Subcutaneous adipose tissue (tissue), 4 donors: ENCODE measurements around the gene PLD6. TPM values are rescaled to one million over a fixed set of nuclear protein-coding genes. Genes with fewer than 3 reads are reported as not detected.

Source experiments
- total RNA-seq, 4 donors: library from RNA; depleted of rRNA; stranded (reverse); fragments of >200 nt; gene quantifications; one replicate each; pipeline ENCODE4 v1.1.0, GENCODE V29; 2016
- TF ChIP-seq, protein P1 (sequence below): fragments of 450-650 bp; IDR thresholded peaks from one replicate; pipeline ENCODE4 v1.5.1; 2016; ENCODE audit warnings: low read depth, mild to moderate bottlenecking, control low read depth, antibody characterized with exemption, moderate library complexity

Gene PLD6
- total RNA-seq, 4 donors from 2014 or later: 3.4 to 18.1 (median 3.7) TPM

DNA sequence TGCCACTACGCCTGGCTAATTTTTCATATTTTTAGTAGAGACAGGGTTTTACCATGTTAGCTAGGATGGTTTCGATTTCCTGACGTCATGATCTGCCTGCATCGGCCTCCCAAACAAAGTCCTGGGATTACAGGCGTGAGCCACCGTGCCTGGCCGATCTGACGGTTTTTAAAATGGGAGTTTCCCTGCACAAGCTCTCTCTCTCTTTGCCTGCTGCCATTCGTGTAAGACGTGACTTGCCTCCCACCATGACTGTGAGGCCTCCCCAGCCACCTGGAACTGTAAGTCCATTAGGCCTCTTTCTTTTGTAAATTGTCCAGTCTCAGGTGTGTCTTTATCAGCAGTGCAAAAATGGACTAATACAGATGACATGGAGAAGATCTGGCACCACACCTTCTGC, 35.5 kb upstream of the PLD6 start:
- TF ChIP-seq, protein P1, sequence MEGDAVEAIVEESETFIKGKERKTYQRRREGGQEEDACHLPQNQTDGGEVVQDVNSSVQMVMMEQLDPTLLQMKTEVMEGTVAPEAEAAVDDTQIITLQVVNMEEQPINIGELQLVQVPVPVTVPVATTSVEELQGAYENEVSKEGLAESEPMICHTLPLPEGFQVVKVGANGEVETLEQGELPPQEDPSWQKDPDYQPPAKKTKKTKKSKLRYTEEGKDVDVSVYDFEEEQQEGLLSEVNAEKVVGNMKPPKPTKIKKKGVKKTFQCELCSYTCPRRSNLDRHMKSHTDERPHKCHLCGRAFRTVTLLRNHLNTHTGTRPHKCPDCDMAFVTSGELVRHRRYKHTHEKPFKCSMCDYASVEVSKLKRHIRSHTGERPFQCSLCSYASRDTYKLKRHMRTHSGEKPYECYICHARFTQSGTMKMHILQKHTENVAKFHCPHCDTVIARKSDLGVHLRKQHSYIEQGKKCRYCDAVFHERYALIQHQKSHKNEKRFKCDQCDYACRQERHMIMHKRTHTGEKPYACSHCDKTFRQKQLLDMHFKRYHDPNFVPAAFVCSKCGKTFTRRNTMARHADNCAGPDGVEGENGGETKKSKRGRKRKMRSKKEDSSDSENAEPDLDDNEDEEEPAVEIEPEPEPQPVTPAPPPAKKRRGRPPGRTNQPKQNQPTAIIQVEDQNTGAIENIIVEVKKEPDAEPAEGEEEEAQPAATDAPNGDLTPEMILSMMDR: no peak

DNA sequence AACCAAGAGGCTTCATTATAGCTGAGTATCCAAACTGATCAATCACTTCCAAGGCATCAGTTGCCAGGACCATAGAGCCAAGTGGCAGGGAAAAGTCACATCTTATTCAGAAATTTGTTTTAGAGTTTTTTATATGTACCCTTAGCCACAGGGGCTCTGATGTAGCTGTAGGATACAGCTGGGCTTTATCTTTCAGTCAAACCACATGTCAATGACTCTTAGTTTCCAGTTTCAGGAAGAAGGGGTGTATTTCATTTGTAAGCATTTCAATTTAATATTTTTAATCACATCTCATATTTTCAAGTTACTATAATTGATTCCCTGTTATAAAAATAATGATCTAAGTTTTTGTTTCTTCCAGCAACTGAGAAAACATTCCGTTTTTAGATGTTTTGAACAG, 33.7 kb upstream of the PLD6 start:
- TF ChIP-seq, protein P1: no peak

DNA sequence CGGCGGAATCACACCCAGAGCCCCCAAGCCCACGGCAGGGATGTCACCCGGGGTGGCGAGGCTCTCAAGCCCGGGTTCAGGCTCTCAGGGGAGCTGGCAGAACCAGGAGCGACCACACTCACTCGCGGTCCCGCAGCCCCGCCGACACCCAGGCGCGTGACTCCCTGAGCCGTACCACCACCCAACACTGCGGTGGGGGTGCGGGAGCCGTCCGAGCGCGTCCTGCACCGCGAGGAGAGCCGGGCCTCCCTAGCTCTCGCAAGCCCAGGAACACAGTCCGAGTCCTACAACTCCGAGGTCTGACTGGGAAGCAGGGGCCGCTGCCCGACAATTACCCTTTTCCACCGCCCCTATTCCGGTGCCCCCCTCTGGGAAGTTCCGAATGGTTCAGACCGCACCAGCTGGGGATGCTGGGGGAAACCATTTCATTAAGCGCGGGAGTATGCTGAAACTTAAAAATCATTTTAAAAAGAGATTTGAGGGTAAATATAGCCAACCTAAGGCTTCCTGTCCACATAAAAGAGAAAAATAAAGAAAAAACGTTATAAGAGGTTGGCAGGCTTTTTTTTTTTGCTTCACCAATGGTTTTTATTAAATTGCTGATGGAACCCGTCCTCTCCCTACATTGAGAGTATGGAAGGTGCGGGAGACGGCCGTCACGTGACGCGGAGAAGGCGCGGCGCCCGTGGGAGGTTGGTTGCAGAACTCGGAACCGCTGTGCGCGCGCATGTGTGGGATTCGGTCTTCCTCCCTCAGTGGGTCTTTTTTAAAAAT, 31.1 kb upstream of the PLD6 start, which contains the start of gene FLCN:
FLCN (minus strand) TSS at position 143 of the 774 bp plus-strand sequence. CDS start 9,031 bp downstream, outside the sequence.
- TF ChIP-seq, protein P1: no peak

DNA sequence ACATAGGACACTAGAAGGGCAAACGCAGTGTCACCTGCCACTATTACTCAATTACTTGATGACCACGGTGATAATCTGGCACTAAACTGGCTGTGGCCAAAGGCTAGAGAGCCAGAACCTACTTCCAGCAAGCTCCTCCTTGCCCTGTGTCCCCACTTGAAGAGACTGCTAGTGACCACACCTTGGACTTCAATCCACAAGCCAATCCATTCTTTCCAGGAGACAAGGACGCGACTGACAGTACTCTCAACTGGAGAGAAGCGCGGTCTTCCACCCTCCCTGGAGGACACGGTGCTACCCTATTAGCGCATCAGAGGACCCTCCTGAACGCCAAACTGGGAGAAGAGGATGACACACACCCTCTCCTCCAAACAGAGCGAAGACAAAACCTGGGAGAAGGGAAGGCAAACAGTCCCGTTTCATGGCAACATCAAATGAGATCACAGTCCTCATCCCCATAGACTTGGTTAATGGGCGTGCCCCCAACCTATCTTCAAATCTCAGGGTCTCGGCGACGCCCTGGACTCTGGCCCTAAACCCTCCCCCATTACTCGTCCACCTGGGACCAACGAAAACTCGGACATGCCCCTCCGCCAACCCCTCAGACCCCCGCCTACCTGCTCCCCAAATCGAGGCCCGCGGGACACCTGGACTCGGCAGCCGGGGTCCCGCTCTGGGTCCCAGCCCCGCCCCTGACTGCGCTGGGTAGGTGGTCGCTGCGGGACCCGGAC, 30.3 kb upstream of the PLD6 start:
- TF ChIP-seq, protein P1: no peak

DNA sequence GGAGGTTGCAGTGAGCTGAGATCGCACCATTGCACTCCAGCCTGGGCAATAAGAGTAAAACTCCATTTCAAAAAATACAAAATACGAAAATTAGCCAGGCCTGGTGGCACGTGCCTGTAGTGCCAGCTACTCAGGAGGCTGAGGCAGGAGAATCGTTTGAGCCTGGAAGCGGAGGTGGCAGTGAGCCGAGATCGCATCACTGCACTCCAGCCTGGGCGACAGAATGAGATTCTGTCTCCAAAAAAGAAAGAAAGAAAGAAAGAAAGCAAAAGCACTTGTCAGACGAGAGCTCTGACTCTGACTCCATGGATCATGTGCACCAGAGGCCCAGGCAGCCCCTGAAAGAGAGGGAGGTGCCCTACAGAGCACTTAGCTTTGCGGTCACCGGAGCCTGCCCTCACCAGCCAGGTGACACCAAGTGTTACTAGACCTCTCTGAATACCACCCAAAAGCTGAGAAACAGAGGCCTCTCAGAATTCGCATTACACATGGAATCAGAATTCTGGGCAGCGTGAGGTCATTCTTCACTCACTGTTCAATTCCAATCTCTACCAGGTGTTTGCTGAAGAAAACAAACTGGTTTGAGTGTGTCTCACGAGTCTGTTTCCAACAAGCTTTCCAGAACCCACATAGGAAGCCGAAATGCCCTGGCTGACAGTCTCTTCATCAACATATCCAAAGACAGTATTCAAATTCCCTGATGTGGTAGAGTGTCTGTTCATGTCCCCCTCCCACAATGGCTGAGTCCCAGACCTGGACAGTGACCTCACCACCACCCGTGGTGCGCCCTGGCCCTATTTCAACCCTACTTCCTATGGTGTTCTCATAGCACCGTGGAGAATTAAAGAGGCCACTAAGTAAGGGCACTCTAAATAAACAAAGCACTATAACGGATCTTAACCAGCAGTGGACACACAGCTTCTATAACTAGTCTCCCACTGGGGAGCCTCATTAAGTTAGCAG, 29.4 kb upstream of the PLD6 start:
- TF ChIP-seq, protein P1: no peak

- TF ChIP-seq, protein P1: no peak
Observed at GRCh38 chr17:17232303-17232621, 26.1 kb upstream of the PLD6 start.
